NB4 (cell line): ENCODE results near the gene PCDH8.

Experiments used
- CTCF ChIP-seq: IDR thresholded peaks from one replicate; pipeline ENCODE4 v1.5.1; 2012; ENCODE audit warnings: low read depth, low read length
- MAX ChIP-seq: IDR thresholded peaks from 2 replicates; pipeline ENCODE4 v1.6.1; 2011; ENCODE audit warnings: low read depth, low read length
- MYC ChIP-seq: IDR thresholded peaks from 2 replicates; pipeline ENCODE4 v1.6.1; 2011; ENCODE audit warnings: low read depth, low read length

GRCh38 chr13:52879950-52880741 is 31.7 kb upstream of the PCDH8 start:
- TF ChIP-seq CTCF (no peak), MAX (no peak), MYC (no peak)
